A549 (cell line): Measurements from ENCODE around the gene MYO7A. TPM values are rescaled to one million over a fixed set of nuclear protein-coding genes. Genes with fewer than 3 reads are reported as not detected.

Experiments
- ATAC-seq, 2 experiments: fragments of 200-7000 bp in 1 of 2; fragments of >200 bp in 1 of 2; cut with Nextera tagmentation in 1 of 2; cut with Tn5 transposase in 1 of 2; 3 replicates each; pipeline versions ENCODE4 v1.8.0 to v1.9.1; 2018 to 2020; ENCODE audit warnings: mild to moderate bottlenecking in 1 of 2, moderate library complexity in 1 of 2
- CTCF ChIA-PET: fragments of 300-600 bp; sonication (Branson Sonifier 250); formaldehyde crosslinking; extraction: SDS; loops from one replicate; lab custom pipeline; 2021; ENCODE audit warnings: antibody characterized with exemption, inconsistent platforms; lab: Yijun Ruan, JAX
- POLR2A ChIA-PET: fragments of 350-600 bp; formaldehyde crosslinking; extraction: SDS; loops from one replicate; lab custom pipeline; 2021; ENCODE audit warnings: antibody characterized with exemption, inconsistent platforms; lab: Yijun Ruan, JAX
- DNase-seq, 2 experiments: peaks; one replicate each; pipeline versions ENCODE4 v3.0.0 to v3.0.0-alpha.2; 2011 to 2016; ENCODE audit warnings: low read depth in 1 of 2, low spot score in 1 of 2
- FAIRE-seq: peaks from 2 replicates; lab custom pipeline; 2011; peaks lifted over from hg19 to GRCh38; lab: Jason Lieb, UNC
- H3K27ac ChIP-seq, 2 experiments: fragments of >200 bp; sonication (Bioruptor Twin); formaldehyde crosslinking; 3 replicates each; pipeline ENCODE4 v1.5.1; 2016 to 2017
- H3K4me1 ChIP-seq: fragments of >200 bp; sonication (Bioruptor Twin); formaldehyde crosslinking; 3 replicates; pipeline ENCODE4 v1.6.1; 2016
- H3K4me2 ChIP-seq: fragments of >200 bp; sonication (Bioruptor Twin); formaldehyde crosslinking; 3 replicates; pipeline ENCODE4 v1.6.1; 2016
- H3K4me3 ChIP-seq: fragments of >200 bp; sonication (Bioruptor Twin); formaldehyde crosslinking; 3 replicates; pipeline ENCODE4 v1.5.1; 2016
- H3K9me3 ChIP-seq: fragments of >200 bp; sonication (Bioruptor Twin); formaldehyde crosslinking; 3 replicates; pipeline ENCODE4 v1.6.1; 2016
- BHLHE40 ChIP-seq: IDR thresholded peaks from 2 replicates; pipeline ENCODE4 v1.6.1; 2012; ENCODE audit warnings: low read depth, low read length, inconsistent platforms
- CBX2 ChIP-seq: fragments of 200-600 bp; sonication (generic); IDR thresholded peaks from 2 replicates; pipeline ENCODE4 v1.6.1; 2016; ENCODE audit warnings: low read depth, mild to moderate bottlenecking, borderline replicate concordance
- CBX8 ChIP-seq: fragments of 200-600 bp; sonication (generic); IDR thresholded peaks from 2 replicates; pipeline ENCODE4 v1.6.1; 2016
- CHD2 ChIP-seq: fragments of 150-350 bp; IDR thresholded peaks from 2 replicates; pipeline ENCODE4 v1.6.1; 2014; ENCODE audit warnings: low read length; ENCODE audit not compliant: partially characterized antibody
- CHD4 ChIP-seq: fragments of 200-600 bp; sonication (generic); IDR thresholded peaks from 2 replicates; pipeline ENCODE4 v1.6.1; 2016; ENCODE audit warnings: antibody characterized with exemption, mild to moderate bottlenecking, borderline replicate concordance
- EP300 ChIP-seq, 2 experiments: fragments of >200 bp; sonication (Bioruptor Twin); formaldehyde crosslinking; IDR thresholded peaks; 2 replicates in 1 of 2; 3 replicates in 1 of 2; pipeline ENCODE4 v1.6.1; 2016 to 2017
- ESRRA ChIP-seq: fragments of 150-350 bp; IDR thresholded peaks from 2 replicates; pipeline ENCODE4 v1.6.1; 2014; ENCODE audit warnings: mild to moderate bottlenecking, low read length, borderline replicate concordance
- FOSL2 ChIP-seq, 2 experiments: fragments of 450-650 bp in 1 of 2; fragments of >200 bp in 1 of 2; sonication (Bioruptor Twin) in 1 of 2; formaldehyde crosslinking; IDR thresholded peaks; 2 replicates each; pipeline versions ENCODE4 v1.5.0 to v1.6.1; 2016 to 2020; ENCODE audit warnings: mild to moderate bottlenecking in 1 of 2, moderate library complexity in 1 of 2
- GATA3 ChIP-seq: IDR thresholded peaks from 2 replicates; pipeline ENCODE4 v1.6.1; 2012; ENCODE audit warnings: borderline replicate concordance
- HDAC2 ChIP-seq: fragments of 200-600 bp; sonication (generic); IDR thresholded peaks from 2 replicates; pipeline ENCODE4 v1.6.1; 2016
- HEYL ChIP-seq: fragments of 250-450 bp; sonication (Bioruptor Pico); IDR thresholded peaks from 2 replicates; pipeline ENCODE4 v1.8.0; 2021; ENCODE audit warnings: mild to moderate bottlenecking, moderate library complexity
- HMGXB4 ChIP-seq: fragments of 250-450 bp; sonication (Bioruptor Pico); IDR thresholded peaks from 2 replicates; pipeline ENCODE4 v1.5.0; 2021; ENCODE audit warnings: mild to moderate bottlenecking, moderate library complexity, borderline replicate concordance
- HOXA7 ChIP-seq: fragments of 250-450 bp; sonication (Bioruptor Pico); IDR thresholded peaks from 2 replicates; pipeline ENCODE4 v1.5.0; 2020; ENCODE audit warnings: mild to moderate bottlenecking, moderate library complexity
- MAFK ChIP-seq: fragments of 450-650 bp; IDR thresholded peaks from 2 replicates; pipeline ENCODE4 v1.6.1; 2014; ENCODE audit not compliant: partially characterized antibody
- MAZ ChIP-seq: fragments of 150-350 bp; IDR thresholded peaks from 2 replicates; pipeline ENCODE4 v1.6.1; 2014; ENCODE audit warnings: antibody characterized with exemption, low read depth, low read length, borderline replicate concordance
- NR3C1 ChIP-seq: fragments of >200 bp; sonication (Bioruptor Twin); formaldehyde crosslinking; IDR thresholded peaks from 3 replicates; pipeline ENCODE4 v1.6.1; 2017
- PHF8 ChIP-seq: fragments of 200-600 bp; sonication (generic); IDR thresholded peaks from 2 replicates; pipeline ENCODE4 v1.6.1; 2016; ENCODE audit warnings: low read depth, mild to moderate bottlenecking, antibody characterized with exemption, moderate library complexity, borderline replicate concordance
- POLR2A ChIP-seq: IDR thresholded peaks from 2 replicates; pipeline ENCODE4 v1.6.1; 2012; ENCODE audit warnings: mild to moderate bottlenecking, low read length
- RARB ChIP-seq: fragments of 250-450 bp; sonication (Bioruptor Pico); IDR thresholded peaks from 2 replicates; pipeline ENCODE4 v1.8.0; 2021; ENCODE audit warnings: mild to moderate bottlenecking, moderate library complexity
- RCOR1 ChIP-seq: fragments of 150-350 bp; IDR thresholded peaks from 2 replicates; pipeline ENCODE4 v1.6.1; 2014; ENCODE audit warnings: antibody characterized with exemption, low read length, low read depth
- TFCP2L1 ChIP-seq: fragments of 250-450 bp; sonication (Bioruptor Pico); IDR thresholded peaks from 2 replicates; pipeline ENCODE4 v1.5.0; 2021; ENCODE audit warnings: mild to moderate bottlenecking
- TP53 ChIP-seq: fragments of 250-450 bp; sonication (Bioruptor Pico); IDR thresholded peaks from 2 replicates; pipeline ENCODE4 v1.5.0; 2021; ENCODE audit warnings: mild to moderate bottlenecking, moderate library complexity
- ZC3H11A ChIP-seq: fragments of 450-650 bp; IDR thresholded peaks from 2 replicates; pipeline ENCODE4 v1.6.1; 2014; ENCODE audit warnings: antibody characterized with exemption, mild to moderate bottlenecking
- ZFP36 ChIP-seq: fragments of 450-650 bp; IDR thresholded peaks from 2 replicates; pipeline ENCODE4 v1.6.1; 2014; ENCODE audit warnings: borderline replicate concordance; ENCODE audit not compliant: partially characterized antibody
- WGBS: methylation state at CpG from one replicate; pipeline ENCODE4 v1.1.6; 2017; ENCODE audit errors: missing lambda C conversion rate; 5-methylcytosine and 5-hydroxymethylcytosine counted together
- polyA plus RNA-seq, 4 experiments: library from polyadenylated mRNA; depleted of rRNA in 3 of 4; stranded (reverse); fragments of >200 nt; fragmentation: RNase III in 1 of 4; extraction: RNeasy Plus Mini Kit Qiagen cat#74134 plus additional on column Dnase treatment in 1 of 4; gene quantifications; 2 replicates in 3 of 4; 3 replicates in 1 of 4; pipeline ENCODE4 v1.2.3, GENCODE V29; 2011 to 2017
- TF ChIP-seq, protein P1 (sequence below): fragments of 250-450 bp; sonication (Bioruptor Pico); IDR thresholded peaks from 2 replicates; pipeline ENCODE4 v1.5.0; 2020; ENCODE audit warnings: low read depth, mild to moderate bottlenecking, moderate library complexity
- TF ChIP-seq, protein P2 (sequence below): IDR thresholded peaks from 2 replicates; pipeline ENCODE4 v1.6.1; 2012

The MYO7A gene
- polyA plus RNA-seq, 2 of the 4 experiments (the other 2 are of a cell fraction): 1.7 to 2.1 TPM

DNA sequence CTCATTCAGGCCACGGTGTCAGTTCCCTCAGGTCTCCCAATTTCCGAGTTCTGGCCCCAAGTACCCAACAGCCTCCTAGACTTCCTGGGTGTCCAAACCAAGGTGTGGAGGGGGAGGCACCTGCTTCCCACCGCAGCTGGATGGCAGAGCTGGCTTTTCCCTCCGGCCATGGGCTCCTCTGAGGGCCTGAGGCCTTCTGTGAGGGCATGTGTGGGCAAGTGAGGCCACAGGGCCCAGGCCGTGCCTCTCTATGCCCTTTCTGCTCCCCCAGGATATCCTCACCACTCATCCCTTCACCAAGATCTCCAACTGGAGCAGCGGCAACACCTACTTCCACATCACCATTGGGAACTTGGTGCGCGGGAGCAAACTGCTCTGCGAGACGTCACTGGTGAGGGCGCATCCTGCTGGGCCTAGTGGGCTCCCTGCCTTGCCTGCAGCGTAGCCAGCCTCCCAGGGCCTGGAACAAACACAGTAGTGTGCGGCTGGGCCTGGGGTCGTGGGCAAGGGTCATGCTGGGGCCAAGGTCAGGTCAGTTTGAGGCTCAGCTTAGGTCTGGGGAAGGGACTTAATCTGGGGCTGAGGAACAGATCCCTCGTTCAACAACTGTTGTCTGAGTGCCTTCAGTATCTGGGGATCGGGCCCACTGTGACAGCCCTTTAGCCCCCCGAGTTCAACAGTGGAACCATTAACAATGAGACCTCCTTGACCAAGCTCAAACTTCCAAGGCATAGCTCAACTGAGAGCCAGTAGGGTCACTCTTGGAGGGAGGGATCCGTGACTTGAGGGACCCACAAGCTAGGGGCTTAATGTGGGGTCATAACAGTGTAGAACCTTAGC, 85.8 kb downstream of the MYO7A start:
- H3K4me3 ChIP-seq: no peak overlapping the region
- no peaks in the 10 kb centered on the region for H3K4me1 ChIP-seq
- ATAC-seq (no peak), DNase-seq (no peak), FAIRE-seq (no peak)
- TF ChIP-seq BHLHE40 (no peak), TFCP2L1 (CRISPR knock-in tag) (no peak), GATA3 (no peak), RCOR1 (no peak), ZFP36 (no peak), ESRRA (no peak), TP53 (no peak), CBX2 (no peak), CBX8 (no peak), HDAC2 (no peak), MAZ (no peak), ZC3H11A (no peak), RARB (CRISPR knock-in tag) (no peak), MAFK (no peak), HEYL (CRISPR knock-in tag) (no peak), NR3C1 (no peak)
- H3K27ac ChIP-seq: no peak overlapping the region
- ChIA-PET POLR2A (no interaction called here), CTCF (interaction anchor here (2.3 kb wide), 1 partner anchor 335 kb away, joined by 9 read pairs; no protein-coding TSS in a partner anchor)
- no peak overlapping the region for H3K4me2 ChIP-seq
- no peaks in the 10 kb centered on the region for H3K9me3 ChIP-seq
- WGBS: 68% methylated on average over 18 of the region's 18 CpGs

DNA sequence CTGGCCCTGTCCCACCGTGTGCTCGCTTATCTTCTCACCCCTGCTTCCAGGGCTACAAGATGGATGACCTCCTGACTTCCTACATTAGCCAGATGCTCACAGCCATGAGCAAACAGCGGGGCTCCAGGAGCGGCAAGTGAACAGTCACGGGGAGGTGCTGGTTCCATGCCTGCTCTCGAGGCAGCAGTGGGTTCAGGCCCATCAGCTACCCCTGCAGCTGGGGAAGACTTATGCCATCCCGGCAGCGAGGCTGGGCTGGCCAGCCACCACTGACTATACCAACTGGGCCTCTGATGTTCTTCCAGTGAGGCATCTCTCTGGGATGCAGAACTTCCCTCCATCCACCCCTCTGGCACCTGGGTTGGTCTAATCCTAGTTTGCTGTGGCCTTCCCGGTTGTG, 86.5 kb downstream of the MYO7A start:
- H3K27ac ChIP-seq: no peak overlapping the region
- no peaks in the 10 kb centered on the region for H3K4me1 ChIP-seq
- no peak for DNase-seq
- no peak for FAIRE-seq
- no peak overlapping the region for H3K4me3 ChIP-seq
- 72% methylated on average over 8 of the region's 9 CpGs for WGBS
- TF ChIP-seq PHF8 (no peak), FOSL2 (IDR thresholded peaks at IDR 0.05) (no peak), FOSL2 (CRISPR knock-in tag; IDR thresholded peaks at IDR 0.05) (no peak), CHD4 (no peak), NR3C1 (no peak), ZFP36 (no peak), HOXA7 (CRISPR knock-in tag) (no peak), EP300 (IDR thresholded peaks at IDR 0.05) (no peak), HMGXB4 (no peak)
- CTCF ChIA-PET: interaction anchor here (1.2 kb wide), 1 partner anchor 27 kb away, joined by 4 read pairs; no protein-coding TSS in a partner anchor
- POLR2A ChIA-PET: no interaction called here
- H3K4me2 ChIP-seq: no peak overlapping the region
- H3K9me3 ChIP-seq: no peaks in the 10 kb centered on the region
- no peak for ATAC-seq

GRCh38 chr11:77215106-77215505, 87.1 kb downstream of the MYO7A start:
- Histone ChIP-seq H3K4me3 (no peak overlapping the region), H3K4me1 (no peaks in the 10 kb centered on the region), H3K4me2 (no peak overlapping the region), H3K27ac (no peak overlapping the region), H3K9me3 (no peaks in the 10 kb centered on the region)
- DNase-seq (no peak), ATAC-seq (no peak), FAIRE-seq (no peak)
- POLR2A ChIA-PET: no interaction called here
- 30% methylated on average over 3 of the region's 3 CpGs for WGBS
- no peak for TF ChIP-seq FOSL2 (IDR thresholded peaks at IDR 0.05)
- TF ChIP-seq FOSL2 (CRISPR knock-in tag; IDR thresholded peaks at IDR 0.05): no peak
- TF ChIP-seq ESRRA: no peak
- TF ChIP-seq GATA3: no peak
- TF ChIP-seq CHD2: no peak
- TF ChIP-seq, protein P1, sequence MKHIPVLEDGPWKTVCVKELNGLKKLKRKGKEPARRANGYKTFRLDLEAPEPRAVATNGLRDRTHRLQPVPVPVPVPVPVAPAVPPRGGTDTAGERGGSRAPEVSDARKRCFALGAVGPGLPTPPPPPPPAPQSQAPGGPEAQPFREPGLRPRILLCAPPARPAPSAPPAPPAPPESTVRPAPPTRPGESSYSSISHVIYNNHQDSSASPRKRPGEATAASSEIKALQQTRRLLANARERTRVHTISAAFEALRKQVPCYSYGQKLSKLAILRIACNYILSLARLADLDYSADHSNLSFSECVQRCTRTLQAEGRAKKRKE: no peak
- TF ChIP-seq POLR2A: no peak
- TF ChIP-seq RARB (CRISPR knock-in tag): no peak
- TF ChIP-seq, protein P2, sequence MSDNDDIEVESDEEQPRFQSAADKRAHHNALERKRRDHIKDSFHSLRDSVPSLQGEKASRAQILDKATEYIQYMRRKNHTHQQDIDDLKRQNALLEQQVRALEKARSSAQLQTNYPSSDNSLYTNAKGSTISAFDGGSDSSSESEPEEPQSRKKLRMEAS: no peak
- CTCF ChIA-PET: interaction anchor here (1.2 to 1.4 kb wide), 3 partner anchors 11 to 27 kb away, joined by 3 to 6 read pairs (median 4); no protein-coding TSS in a partner anchor
